ENCODE results near the gene STYK1. TPM values are rescaled to one million over a fixed set of nuclear protein-coding genes. Genes with fewer than 3 reads are reported as not detected.

STYK1 gene
- total and polyA plus RNA-seq, 9 of the 15 experiments (the other 6 are each of a cell fraction or from before 2014, with no cell fraction given), result 0.31 to 1.8 (median 0.64) TPM

DNA sequence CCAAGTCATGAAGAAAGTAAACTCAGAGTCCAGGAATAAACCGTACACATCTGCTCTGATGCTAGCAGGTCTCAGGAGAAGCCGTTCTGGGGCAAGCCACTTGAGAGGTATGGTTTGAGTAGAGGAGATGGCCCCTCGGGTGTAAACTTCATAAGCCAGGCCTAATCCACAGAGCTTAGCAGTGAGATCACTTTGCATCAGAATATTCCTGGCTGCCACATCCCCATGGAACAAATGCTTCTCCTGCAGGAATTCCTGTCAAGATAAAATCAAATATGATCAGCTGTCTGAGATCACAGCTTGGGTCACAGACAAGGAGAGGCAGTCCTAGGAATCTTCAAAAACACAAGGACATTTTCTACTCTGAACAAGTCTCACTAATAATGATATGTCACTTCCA, 49.2 kb downstream of the STYK1 start:
- intact Hi-C loops (cut with micrococcal nuclease) (no loop called here), in situ Hi-C loops (cut with MboI) (no loop called here)

More for the DNA sequence above, 49.2 kb downstream of the STYK1 start:
- Histone ChIP-seq H3K4me2 (ENCODE audit: insufficient read depth, low read length) (no peak overlapping the region), H3K36me3 (ENCODE audit: control insufficient read depth, insufficient read depth, low read length) (no peaks in the 10 kb centered on the region), H2AFZ (ENCODE audit: low read depth, low read length) (no peak overlapping the region), H3K9me1 (ENCODE audit: control insufficient read depth, insufficient read depth, low read length) (no peaks in the 10 kb centered on the region), H3K27me3 (ENCODE audit: control insufficient read depth in 2 of 2, insufficient read depth in 2 of 2, low read length in 2 of 2) (no peaks in the 10 kb centered on the region), H4K20me1 (replicated peaks; ENCODE audit: control insufficient read depth, insufficient read depth, low read length) (no peaks in the 10 kb centered on the region), H3K4me1 (replicated peaks in 1 of 2; ENCODE audit: control insufficient read depth in 2 of 2, insufficient read depth in 2 of 2, low read length in 2 of 2) (peaks cover 0 to 4% of the 10 kb centered on the region in 2 experiments; a peak in 1 of 5 replicates), H3K4me3 (no peak overlapping the region), H3K9ac (ENCODE audit: insufficient read depth in 1 of 2, low read depth in 2 of 2, low read length in 2 of 2) (no peak overlapping the region), H3K27ac (ENCODE audit: extremely low read depth, low read depth, low read length) (no peak overlapping the region), H3K79me2 (ENCODE audit: control insufficient read depth, insufficient read depth, low read length) (no peaks in the 10 kb centered on the region), H3K9me3 (replicated peaks; ENCODE audit: control insufficient read depth, insufficient read depth, low read depth, low read length) (no peaks in the 10 kb centered on the region)
- CTCF ChIA-PET (ENCODE audit: low intra/inter-chr PET ratio), result no interaction called here
- POLR2A ChIA-PET, result no interaction called here
- TF ChIP-seq SRSF3 (IDR thresholded peaks at IDR 0.05; ENCODE audit: insufficient read depth, low read length) (no peak), ZNF324 (CRISPR knock-in tag; IDR thresholded peaks at IDR 0.05) (no peak), MEF2A (IDR thresholded peaks at IDR 0.05; ENCODE audit: control insufficient read depth, low read depth, low read length) (no peak), ZNF175 (CRISPR knock-in tag; IDR thresholded peaks at IDR 0.05; ENCODE audit: low read depth) (no peak), ERF (CRISPR knock-in tag; IDR thresholded peaks at IDR 0.05) (no peak), KAT8 (IDR thresholded peaks at IDR 0.05; ENCODE audit: low read depth) (no peak), MCM3 (IDR thresholded peaks at IDR 0.05) (no peak), ETV5 (CRISPR knock-in tag; IDR thresholded peaks at IDR 0.05; ENCODE audit: low read depth) (no peak), MECOM (CRISPR knock-in tag; IDR thresholded peaks at IDR 0.05) (no peak), NR4A1 (CRISPR knock-in tag; IDR thresholded peaks at IDR 0.05) (no peak), NR4A1 (tag; IDR thresholded peaks at IDR 0.05) (no peak), NKRF (IDR thresholded peaks at IDR 0.05; ENCODE audit: borderline replicate concordance) (no peak), ETS2 (tag; IDR thresholded peaks at IDR 0.05; ENCODE audit: borderline replicate concordance, poor library complexity, severe bottlenecking) (no peak), DACH1 (IDR thresholded peaks at IDR 0.05; ENCODE audit: partially characterized antibody) (no peak)
- TF ChIP-seq, protein P1, sequence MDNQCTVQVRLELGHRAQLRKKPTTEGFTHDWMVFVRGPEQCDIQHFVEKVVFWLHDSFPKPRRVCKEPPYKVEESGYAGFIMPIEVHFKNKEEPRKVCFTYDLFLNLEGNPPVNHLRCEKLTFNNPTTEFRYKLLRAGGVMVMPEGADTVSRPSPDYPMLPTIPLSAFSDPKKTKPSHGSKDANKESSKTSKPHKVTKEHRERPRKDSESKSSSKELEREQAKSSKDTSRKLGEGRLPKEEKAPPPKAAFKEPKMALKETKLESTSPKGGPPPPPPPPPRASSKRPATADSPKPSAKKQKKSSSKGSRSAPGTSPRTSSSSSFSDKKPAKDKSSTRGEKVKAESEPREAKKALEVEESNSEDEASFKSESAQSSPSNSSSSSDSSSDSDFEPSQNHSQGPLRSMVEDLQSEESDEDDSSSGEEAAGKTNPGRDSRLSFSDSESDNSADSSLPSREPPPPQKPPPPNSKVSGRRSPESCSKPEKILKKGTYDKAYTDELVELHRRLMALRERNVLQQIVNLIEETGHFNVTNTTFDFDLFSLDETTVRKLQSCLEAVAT (IDR thresholded peaks at IDR 0.05), result no peak
- WGBS (ENCODE audit: insufficient coverage, low coverage, missing lambda C conversion rate), result 53% methylated on average over 3 of the region's 3 CpGs
- BruUV-seq (replicated peaks), result no TSS peak
- no peak for FAIRE-seq
- no peak for ATAC-seq
- DNase-seq (ENCODE audit: extremely low read depth in 1 of 4, low spot score in 3 of 4), result no peak

Measured in K562 (cell line).